GM21528 (cell line): Measurements from ENCODE around the gene FZD4.
"Not testable (repeated sequence)": the region's sequence is repeated elsewhere in the genome, so short reads cannot be mapped to it uniquely, and the experiment has no call there.

Experiments
- ATAC-seq: cut with Tn5 transposase; IDR thresholded peaks from one replicate; pipeline ENCODE4 v1.9.1; 2021; ENCODE audit warnings: mild to moderate bottlenecking, moderate library complexity; ENCODE audit not compliant: unreplicated experiment, low FRiP score

The FZD4 gene

DNA sequence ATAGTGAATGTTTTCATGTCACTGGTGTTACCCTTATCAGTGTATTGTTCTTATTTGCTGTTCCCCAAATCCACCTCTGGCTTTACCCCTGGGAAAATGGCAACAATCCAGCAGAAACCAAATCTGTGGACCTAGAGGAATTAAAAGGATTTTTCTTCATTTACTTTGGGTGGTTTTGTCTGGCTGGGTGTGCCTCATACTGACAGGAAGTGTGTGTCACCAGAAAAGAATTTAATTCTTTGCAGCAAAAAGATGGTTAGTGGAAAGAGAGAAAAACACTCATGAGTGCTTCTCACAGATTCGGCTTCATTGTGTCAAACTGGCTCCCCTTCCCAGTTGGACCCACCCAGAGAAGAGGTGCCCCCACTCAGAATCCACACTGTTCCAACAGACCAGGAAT lies 38.9 kb downstream of the FZD4 start:
- no peak for ATAC-seq

DNA sequence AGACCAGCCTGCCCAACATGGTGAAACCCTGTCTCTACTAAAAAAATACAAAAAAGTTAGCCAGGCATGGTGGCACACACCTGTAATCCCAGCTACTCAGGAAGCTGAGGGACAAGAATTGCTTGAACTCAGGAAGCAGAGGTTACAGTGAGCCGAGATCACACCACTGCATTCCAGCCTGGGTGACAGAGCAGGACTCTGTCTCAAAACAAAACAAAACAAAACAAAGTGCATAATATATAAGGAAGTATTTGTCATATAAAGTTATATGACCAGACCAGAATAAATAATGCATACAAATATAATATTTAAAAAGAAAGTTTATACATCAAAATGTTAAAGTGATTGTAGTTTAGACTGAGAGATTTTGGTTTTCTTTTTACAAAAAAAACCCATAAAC lies 39.3 kb downstream of the FZD4 start:
- not testable (repeated sequence) for ATAC-seq

DNA sequence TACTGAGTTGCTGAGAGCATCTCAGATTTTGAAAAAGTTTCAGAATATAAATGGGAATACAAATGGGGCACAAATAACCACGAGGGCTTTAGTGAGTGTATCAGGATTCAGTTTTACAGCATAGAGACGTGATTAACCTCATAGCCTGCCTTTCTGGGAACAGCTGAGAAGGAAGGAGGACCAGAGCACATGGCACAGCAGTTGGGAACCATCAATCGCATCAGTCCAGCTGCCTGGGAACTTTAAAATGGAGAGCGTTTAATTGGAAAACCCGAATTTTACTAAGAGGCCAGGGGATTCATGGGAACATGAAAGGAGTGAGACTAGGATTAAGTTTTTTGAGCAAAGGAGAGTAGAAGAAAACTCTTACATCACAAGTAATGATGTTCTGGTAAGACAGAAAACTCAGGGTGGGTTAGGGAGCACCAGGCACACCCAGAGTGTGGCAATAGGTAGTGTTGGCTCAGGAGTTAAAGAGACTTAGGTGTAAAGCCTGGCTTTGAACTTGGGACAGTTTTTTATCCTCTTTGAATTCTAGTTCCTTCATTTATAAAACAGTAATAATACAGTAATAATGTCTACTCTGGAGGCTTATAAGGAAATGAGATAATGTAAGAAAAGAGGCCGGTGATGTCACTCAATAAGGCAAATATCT lies 40.2 kb downstream of the FZD4 start:
- no peak for ATAC-seq

DNA sequence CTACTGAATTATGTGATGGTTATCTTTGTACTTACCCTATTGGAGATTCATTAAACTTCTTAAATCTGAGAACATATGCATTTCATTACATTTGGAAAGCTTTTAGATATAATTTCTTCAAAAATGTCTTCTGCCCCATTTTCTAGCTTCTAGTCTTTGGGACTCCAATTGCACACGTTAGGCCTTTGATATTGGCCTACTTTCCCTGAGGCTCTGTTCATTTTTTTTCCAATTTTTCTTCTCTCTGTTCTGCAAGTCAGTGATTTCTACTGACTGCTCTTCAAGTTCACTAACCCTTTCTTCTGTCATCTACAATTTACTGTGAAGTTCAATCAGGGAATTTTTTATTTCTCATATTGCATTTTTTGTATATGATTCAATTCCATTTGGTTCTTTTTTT lies 43.0 kb downstream of the FZD4 start:
- ATAC-seq, result no peak

DNA sequence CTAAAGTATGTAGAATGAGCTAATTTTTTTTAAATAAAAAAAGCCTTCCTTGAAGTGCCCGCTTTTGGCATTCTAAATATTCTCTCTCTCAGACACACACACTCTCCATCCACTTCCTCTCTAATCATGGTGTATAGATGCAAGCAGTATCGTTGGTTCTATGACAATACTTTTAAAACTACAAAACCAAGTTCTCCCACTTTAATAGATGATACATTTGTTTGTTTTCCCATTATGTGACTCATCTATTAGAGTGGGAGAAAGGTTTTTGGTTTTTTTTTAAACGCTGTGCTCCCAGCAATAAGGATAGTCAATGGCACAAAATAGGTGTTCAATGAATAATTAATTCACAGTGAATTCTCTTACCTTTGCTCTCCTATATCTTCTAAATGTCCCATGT lies 44.6 kb downstream of the FZD4 start:
- ATAC-seq, result no peak

DNA sequence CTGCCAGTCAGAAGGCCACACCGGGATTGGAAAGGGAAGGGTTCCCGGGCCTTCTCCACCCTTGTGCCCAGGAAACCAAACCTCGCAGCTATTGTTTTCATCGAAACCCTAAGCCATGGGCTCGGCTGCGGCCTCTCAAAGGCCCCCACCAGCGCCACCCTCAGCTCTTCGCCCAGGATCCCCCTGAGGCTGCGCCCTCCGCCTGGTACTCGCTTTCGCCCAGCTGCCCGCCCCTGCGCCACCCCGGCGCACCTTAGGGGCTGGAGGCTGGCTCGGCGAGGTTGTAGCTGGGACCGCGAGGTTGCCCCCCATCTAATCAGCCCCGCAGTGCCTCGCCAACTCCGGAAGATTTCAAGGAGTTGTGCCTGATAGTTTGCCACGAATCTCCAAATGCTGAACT lies 49.0 kb downstream of the FZD4 start:
- no peak for ATAC-seq

DNA sequence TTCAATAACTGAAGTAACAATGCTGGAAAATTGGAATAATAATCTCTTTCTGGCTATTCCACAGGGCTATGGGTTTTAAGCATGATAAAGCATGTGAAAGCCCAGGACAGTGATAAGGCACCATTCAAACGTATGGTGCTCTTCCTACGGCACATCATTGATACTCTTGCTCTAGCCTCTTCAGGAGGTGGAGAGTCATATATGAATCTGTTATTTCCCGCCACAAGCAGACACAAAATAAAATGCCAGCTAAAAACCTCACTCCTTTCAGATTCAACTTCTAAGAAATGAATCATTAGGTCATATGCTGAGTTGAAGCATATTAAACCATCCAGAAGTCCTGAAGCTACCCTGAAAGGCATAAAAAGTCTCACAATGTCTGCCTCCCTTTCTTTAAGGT lies 49.9 kb downstream of the FZD4 start:
- no peak for ATAC-seq

DNA sequence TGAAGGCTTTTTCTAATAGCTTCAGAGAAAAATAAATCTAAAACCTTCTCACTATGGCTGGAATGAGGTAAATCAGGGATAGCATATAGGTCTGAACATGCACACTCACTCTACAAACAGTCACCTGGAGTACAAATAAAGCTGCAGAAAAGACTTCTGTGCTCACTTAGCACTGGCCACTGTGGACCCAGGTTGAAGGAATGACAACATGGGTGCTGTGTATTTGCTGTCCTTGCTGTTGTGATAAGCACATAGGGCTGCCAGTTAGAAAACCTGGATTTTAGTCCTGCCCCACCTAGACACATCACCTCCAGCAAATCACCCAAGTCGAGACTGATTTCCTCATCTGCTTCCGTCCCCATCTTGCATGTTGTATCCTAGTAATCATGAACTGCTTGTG lies 51.2 kb downstream of the FZD4 start:
- ATAC-seq, result no peak

DNA sequence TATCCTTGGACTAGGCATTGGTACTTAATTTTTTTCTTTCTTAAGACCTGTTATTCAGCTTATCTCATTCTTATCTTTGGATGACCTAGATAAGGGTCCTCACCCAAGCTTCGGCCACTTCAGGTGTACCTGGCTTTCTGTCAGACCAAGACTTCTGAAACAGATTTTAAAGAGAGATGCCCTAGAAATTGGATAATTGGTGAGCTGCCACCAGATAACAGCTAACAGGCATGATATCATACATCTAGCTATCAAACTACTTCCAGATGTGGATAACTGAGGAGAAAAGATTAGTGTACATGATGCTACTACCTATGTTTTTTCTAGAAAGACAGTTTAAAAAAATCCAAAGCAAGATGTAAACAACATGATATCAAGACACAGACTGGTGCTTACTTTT lies 52.9 kb downstream of the FZD4 start:
- no peak for ATAC-seq

DNA sequence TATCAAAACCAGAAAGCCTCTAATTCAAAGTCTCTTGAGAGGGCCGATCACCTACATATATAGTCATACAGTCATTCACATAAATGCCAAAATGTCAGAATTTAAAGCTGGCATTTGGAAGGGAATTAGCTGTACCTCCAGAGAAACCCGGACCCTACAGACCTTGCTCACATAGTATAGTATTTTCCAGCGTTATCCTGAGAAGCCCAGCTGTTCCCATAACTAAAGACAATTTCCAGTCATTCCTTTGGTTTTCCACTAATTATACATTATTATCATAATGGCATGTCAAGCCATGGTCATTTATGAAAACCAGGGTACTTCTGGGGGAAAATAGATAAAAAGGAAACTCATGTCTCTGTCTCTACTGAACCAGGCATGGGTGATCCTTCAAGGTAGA lies 53.6 kb downstream of the FZD4 start:
- no peak for ATAC-seq

DNA sequence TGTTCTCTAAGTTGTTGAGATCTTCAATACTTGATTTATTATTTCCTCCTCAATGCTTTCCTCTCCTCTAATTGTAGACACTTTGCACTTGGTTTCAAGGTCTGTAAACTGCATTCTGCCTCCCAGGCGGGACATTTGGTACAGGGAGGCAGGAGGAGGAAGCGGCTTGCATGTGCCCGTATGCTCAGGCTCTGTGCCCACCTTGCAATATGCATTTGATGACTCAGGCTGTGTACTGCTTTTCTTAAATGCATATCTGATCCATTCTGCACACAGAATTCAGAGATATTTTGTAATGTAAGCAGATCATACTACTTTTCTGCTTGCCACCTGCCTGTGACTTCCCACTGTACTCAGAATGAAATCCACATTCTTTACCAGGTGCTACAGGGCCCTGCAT lies 55.0 kb downstream of the FZD4 start:
- no peak for ATAC-seq

DNA sequence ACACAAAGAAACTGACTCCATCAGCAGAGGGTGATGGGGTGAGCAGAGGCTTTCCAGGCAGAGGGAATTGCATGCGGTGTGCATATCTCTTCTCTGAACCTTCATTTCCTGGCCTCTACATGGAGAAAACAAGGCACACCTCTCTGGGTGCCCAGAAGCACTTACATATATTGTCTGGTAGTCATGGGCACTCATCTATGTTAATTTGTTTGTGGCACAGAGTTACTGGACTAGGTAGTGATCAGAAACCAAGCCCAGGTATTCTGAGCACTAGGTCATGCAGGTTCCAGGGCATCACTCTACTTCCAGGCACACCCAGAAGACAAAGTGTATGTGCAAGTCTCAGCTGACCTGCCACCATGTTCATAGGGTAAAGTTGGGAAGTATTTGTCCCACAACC lies 56.5 kb downstream of the FZD4 start:
- ATAC-seq, result no peak

DNA sequence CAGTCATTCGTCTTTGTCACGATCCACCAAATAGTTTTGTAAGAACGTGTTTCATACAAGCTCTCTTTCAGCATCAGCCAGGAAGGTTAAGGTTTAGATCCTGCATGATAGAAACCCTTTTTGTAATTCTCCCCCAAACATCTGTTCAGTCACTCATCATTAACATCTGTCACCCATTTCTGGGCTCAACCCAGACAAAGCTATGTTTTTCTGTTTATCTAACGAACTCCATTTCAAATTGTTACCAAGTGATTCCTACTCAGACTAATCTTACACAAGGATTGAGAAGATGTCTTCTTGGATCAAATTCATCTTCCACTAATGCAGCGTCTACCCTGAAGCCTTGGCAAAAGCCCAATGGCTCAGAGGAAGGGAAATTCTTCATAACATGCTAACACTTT lies 58.8 kb downstream of the FZD4 start:
- no peak for ATAC-seq
